Keratinocyte (primary cell): ENCODE measurements around the gene ATG14. TPM values are rescaled to one million over a fixed set of nuclear protein-coding genes. Genes with fewer than 3 reads are reported as not detected.

ENCODE experiments used
- DNase-seq: peaks from one replicate; pipeline ENCODE4 v3.0.0-alpha.2; 2011; ENCODE audit warnings: low read depth, missing footprints, low spot score
- FAIRE-seq: peaks from 2 replicates; lab custom pipeline; 2011; peaks lifted over from hg19 to GRCh38; lab: Jason Lieb, UNC
- H2AFZ ChIP-seq: 2 replicates; pipeline ENCODE4 v1.6.0; 2012; ENCODE audit warnings: low read length, control low read depth, inconsistent platforms; ENCODE audit not compliant: control insufficient read depth
- H3K27ac ChIP-seq: 2 replicates; pipeline ENCODE4 v1.5.1; 2011; ENCODE audit warnings: low read length; ENCODE audit not compliant: control insufficient read depth, insufficient read depth
- H3K27me3 ChIP-seq: 3 replicates; pipeline ENCODE4 v1.6.0; 2011; ENCODE audit warnings: low read length; ENCODE audit not compliant: control insufficient read depth, insufficient read depth; ENCODE audit errors: extremely low read depth
- H3K36me3 ChIP-seq, 2 experiments: 2 replicates in 1 of 2; 3 replicates in 1 of 2; pipeline ENCODE4 v1.5.1; 2011; ENCODE audit warnings: low read length in 2 of 2, mild to moderate bottlenecking in 1 of 2; ENCODE audit not compliant: control insufficient read depth in 2 of 2, insufficient read depth in 2 of 2; ENCODE audit errors: extremely low read depth in 1 of 2
- H3K4me1 ChIP-seq: 3 replicates; pipeline ENCODE4 v1.5.1; 2011; ENCODE audit warnings: low read length; ENCODE audit not compliant: control insufficient read depth, insufficient read depth; ENCODE audit errors: extremely low read depth
- H3K4me2 ChIP-seq: 3 replicates; pipeline ENCODE4 v1.6.0; 2011; ENCODE audit warnings: low read depth, low read length; ENCODE audit not compliant: control insufficient read depth, insufficient read depth; ENCODE audit errors: extremely low read depth
- H3K4me3 ChIP-seq, 3 experiments: fragments of 200-600 bp in 1 of 3; sonication (generic) in 1 of 3; 2 replicates in 2 of 3; 3 replicates in 1 of 3; pipeline ENCODE4 v1.5.1; 2011 to 2016; ENCODE audit warnings: low read length in 3 of 3, mild to moderate bottlenecking in 3 of 3, control low read depth in 2 of 3, inconsistent platforms in 1 of 3, low read depth in 1 of 3, mixed read lengths in 1 of 3, mixed run types in 1 of 3, moderate library complexity in 1 of 3; ENCODE audit not compliant: control insufficient read depth in 2 of 3, insufficient read depth in 2 of 3; ENCODE audit errors: extremely low read depth in 1 of 3
- H3K79me2 ChIP-seq: 2 replicates; pipeline ENCODE4 v1.6.0; 2012; ENCODE audit warnings: low read length; ENCODE audit not compliant: control insufficient read depth, insufficient read depth
- H3K9ac ChIP-seq: 3 replicates; pipeline ENCODE4 v1.6.0; 2011; ENCODE audit warnings: low read length; ENCODE audit not compliant: control insufficient read depth, insufficient read depth; ENCODE audit errors: extremely low read depth
- H3K9me1 ChIP-seq: 3 replicates; pipeline ENCODE4 v1.6.0; 2011; ENCODE audit warnings: low read length; ENCODE audit not compliant: control insufficient read depth, insufficient read depth; ENCODE audit errors: extremely low read depth
- H3K9me3 ChIP-seq: 2 replicates; pipeline ENCODE4 v1.5.1; 2012; ENCODE audit warnings: low read depth, low read length; ENCODE audit not compliant: control insufficient read depth
- H4K20me1 ChIP-seq: 3 replicates; pipeline ENCODE4 v1.6.0; 2011; ENCODE audit warnings: low read length; ENCODE audit not compliant: control insufficient read depth, insufficient read depth; ENCODE audit errors: extremely low read depth
- EZH2 ChIP-seq: IDR thresholded peaks from one replicate; pipeline ENCODE4 v1.6.1; 2012; ENCODE audit warnings: inconsistent platforms, mild to moderate bottlenecking, low read length, moderate library complexity
- dilution Hi-C: fragments of 300-500 bp; cut with MboI; formaldehyde crosslinking; loops from one replicate; pipeline ENCODE4 v1.7.0; 2020; ENCODE audit warnings: low sequenced_read_pairs; ENCODE audit not compliant: extremely low pct_ligation_motif_present
- polyA plus RNA-seq, 5 experiments: library from polyadenylated mRNA; depleted of rRNA in 3 of 5; stranded (reverse) in 3 of 5; stranded (forward) in 1 of 5; unstranded in 1 of 5; fragments of >200 nt; gene quantifications; 1 replicate in 1 of 5; 2 replicates in 3 of 5; 3 replicates in 1 of 5; pipeline versions ENCODE4 v1.2.1 to v1.2.3, GENCODE V29; 2011 to 2012; ENCODE audit warnings: missing spikeins in 2 of 5, low read depth in 1 of 5, low replicate concordance in 1 of 5
- TF ChIP-seq, protein P1 (sequence below), 3 experiments: IDR thresholded peaks in 1 of 3; conservative IDR thresholded peaks in 1 of 3; optimal IDR thresholded peaks in 1 of 3; 2 replicates in 2 of 3; 3 replicates in 1 of 3; pipeline versions ENCODE3 to v1.5.1; 2011; ENCODE audit warnings: low read length in 3 of 3, mild to moderate bottlenecking in 3 of 3, moderate library complexity in 2 of 3, control low read depth in 1 of 3, inconsistent platforms in 1 of 3; ENCODE audit not compliant: insufficient read depth in 2 of 3; ENCODE audit errors: extremely low read depth in 1 of 3

The ATG14 gene
- polyA plus RNA-seq, 1 donor (not counting 4 experiments of a cell fraction or from before 2014, with no cell fraction given), result 7.0 TPM

DNA sequence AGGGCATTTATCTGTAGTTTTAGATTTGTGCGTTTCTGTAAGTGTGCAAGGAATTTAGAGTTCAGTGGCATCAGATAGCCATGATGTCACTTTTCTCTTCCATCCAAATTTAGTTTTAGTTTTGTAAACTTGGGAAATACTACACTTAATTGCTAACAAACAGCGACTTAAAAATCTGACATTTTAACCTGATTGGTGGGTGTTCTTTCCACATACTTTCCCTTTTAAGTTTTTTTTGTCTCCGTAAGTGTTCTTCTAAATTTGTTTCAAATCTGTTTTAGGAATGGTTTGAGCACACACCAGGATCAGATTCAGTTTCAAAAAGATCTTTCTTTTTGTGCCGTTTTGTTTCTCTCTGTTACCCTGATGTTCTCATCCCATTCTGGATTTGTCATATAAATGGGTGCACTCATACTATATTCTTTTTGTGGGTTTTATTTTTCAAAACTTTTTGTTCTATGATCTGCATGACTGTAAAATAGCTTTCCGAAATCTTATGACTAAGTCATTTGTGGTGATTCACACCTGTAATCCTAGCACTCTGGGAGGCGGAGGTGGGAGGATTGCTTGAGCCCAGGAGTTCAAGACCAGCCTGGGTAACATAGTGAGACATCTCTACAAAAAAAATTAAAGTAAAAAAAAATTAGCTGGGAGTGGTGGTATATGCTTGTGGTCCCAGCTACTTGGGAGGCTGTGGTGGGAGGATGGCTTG, 81.5 kb downstream of the ATG14 start:
- Histone ChIP-seq H3K4me3 (no peak overlapping the region), H3K9ac (no peak overlapping the region), H3K9me1 (peaks cover 2% of the 10 kb centered on the region), H3K4me1 (peaks cover 5% of the 10 kb centered on the region), H4K20me1 (no peaks in the 10 kb centered on the region), H3K36me3 (peaks cover 0 to 1% of the 10 kb centered on the region in 2 experiments), H3K9me3 (no peaks in the 10 kb centered on the region), H3K27me3 (no peaks in the 10 kb centered on the region), H3K79me2 (peaks cover 30% of the 10 kb centered on the region), H3K27ac (no peak overlapping the region), H3K4me2 (no peak overlapping the region), H2AFZ (no peak overlapping the region)
- DNase-seq (no peak), FAIRE-seq (no peak)
- dilution Hi-C loops, result no loop called here
- TF ChIP-seq EZH2, result no peak
- TF ChIP-seq, protein P1, sequence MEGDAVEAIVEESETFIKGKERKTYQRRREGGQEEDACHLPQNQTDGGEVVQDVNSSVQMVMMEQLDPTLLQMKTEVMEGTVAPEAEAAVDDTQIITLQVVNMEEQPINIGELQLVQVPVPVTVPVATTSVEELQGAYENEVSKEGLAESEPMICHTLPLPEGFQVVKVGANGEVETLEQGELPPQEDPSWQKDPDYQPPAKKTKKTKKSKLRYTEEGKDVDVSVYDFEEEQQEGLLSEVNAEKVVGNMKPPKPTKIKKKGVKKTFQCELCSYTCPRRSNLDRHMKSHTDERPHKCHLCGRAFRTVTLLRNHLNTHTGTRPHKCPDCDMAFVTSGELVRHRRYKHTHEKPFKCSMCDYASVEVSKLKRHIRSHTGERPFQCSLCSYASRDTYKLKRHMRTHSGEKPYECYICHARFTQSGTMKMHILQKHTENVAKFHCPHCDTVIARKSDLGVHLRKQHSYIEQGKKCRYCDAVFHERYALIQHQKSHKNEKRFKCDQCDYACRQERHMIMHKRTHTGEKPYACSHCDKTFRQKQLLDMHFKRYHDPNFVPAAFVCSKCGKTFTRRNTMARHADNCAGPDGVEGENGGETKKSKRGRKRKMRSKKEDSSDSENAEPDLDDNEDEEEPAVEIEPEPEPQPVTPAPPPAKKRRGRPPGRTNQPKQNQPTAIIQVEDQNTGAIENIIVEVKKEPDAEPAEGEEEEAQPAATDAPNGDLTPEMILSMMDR (optimal IDR thresholded peaks at IDR 0.05 in 1 of 3, IDR thresholded peaks at IDR 0.05 in 1 of 3, conservative IDR thresholded peaks at IDR 0.05 in 1 of 3; ENCODE audit: extremely low read depth in 1 of 3, insufficient read depth in 2 of 3, low read length in 3 of 3), result no peak

DNA sequence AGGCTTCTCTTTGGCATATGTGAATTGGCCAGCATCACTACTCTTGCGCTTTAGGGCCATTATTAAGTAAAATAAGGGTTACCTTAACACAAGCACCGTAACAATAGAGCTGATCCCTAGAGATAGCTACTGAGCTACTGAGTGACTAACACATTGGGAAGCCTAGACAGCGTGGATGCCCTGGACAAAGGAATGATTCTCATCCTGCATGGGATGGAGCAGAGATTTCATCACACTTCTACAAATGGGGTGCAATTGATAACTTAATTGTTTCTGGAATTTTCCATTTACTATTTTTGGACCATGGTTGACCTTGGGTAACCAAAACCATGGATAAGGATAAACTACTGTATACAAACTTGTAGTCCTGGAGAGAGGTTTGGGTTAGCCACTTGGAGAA, 83.3 kb downstream of the ATG14 start:
- Histone ChIP-seq H4K20me1 (no peaks in the 10 kb centered on the region), H3K27ac (no peak overlapping the region), H3K27me3 (no peaks in the 10 kb centered on the region), H3K4me1 (no peaks in the 10 kb centered on the region), H3K9me3 (no peaks in the 10 kb centered on the region), H3K79me2 (peaks cover 23% of the 10 kb centered on the region), H3K4me3 (no peak overlapping the region), H3K9me1 (no peaks in the 10 kb centered on the region), H3K4me2 (no peak overlapping the region), H3K9ac (no peak overlapping the region), H2AFZ (no peak overlapping the region), H3K36me3 (peaks cover 0 to 1% of the 10 kb centered on the region in 2 experiments)
- TF ChIP-seq, protein P1 (optimal IDR thresholded peaks at IDR 0.05 in 1 of 3, IDR thresholded peaks at IDR 0.05 in 1 of 3, conservative IDR thresholded peaks at IDR 0.05 in 1 of 3; ENCODE audit: extremely low read depth in 1 of 3, insufficient read depth in 2 of 3, low read length in 3 of 3), result no peak
- TF ChIP-seq EZH2, result no peak
- dilution Hi-C loops, result no loop called here
- FAIRE-seq (no peak), DNase-seq (no peak)
